OCI-LY3 (cell line): ENCODE results near the gene HSD17B12.
"Not testable (repeated sequence)": the region's sequence is repeated elsewhere in the genome, so short reads cannot be mapped to it uniquely, and the experiment has no call there.

Experiments
- H2AFZ ChIP-seq: fragments of 200-600, 300-600 bp; shearing (Covaris generic); 2 replicates; pipeline ENCODE4 v1.6.0; 2014; ENCODE audit warnings: antibody characterized with exemption, low read depth, low read length
- H3K27ac ChIP-seq: fragments of 200-600, 300-600 bp; sonication (generic); 2 replicates; pipeline ENCODE4 v1.5.1; 2014; ENCODE audit warnings: mild to moderate bottlenecking, low read length, moderate library complexity, mixed read lengths
- H3K27me3 ChIP-seq: fragments of 200-600, 300-600 bp; sonication (generic); 2 replicates; pipeline ENCODE4 v1.6.1; 2014; ENCODE audit warnings: low read depth, low read length, mixed read lengths
- H3K36me3 ChIP-seq: fragments of 200-600, 300-600 bp; sonication (generic); replicated peaks from 2 replicates; pipeline ENCODE3; 2014; ENCODE audit warnings: low read depth, low read length, mixed read lengths
- H3K4me1 ChIP-seq: fragments of 300-600, 200-600 bp; sonication (generic); 2 replicates; pipeline ENCODE4 v1.6.1; 2014; ENCODE audit warnings: low read length, mixed read lengths
- H3K4me2 ChIP-seq: fragments of 200-600, 300-600 bp; sonication (generic); 2 replicates; pipeline ENCODE4 v1.6.1; 2014; ENCODE audit warnings: low read length, mixed read lengths
- H3K4me3 ChIP-seq: fragments of 300-600, 200-600 bp; sonication (generic); 2 replicates; pipeline ENCODE4 v1.5.1; 2014; ENCODE audit warnings: antibody characterized with exemption, mild to moderate bottlenecking, low read length, moderate library complexity
- H3K79me2 ChIP-seq: fragments of 300-600, 200-600 bp; shearing (Covaris generic); 2 replicates; pipeline ENCODE4 v1.6.1; 2014; ENCODE audit warnings: mild to moderate bottlenecking, low read length, mixed read lengths
- H3K9ac ChIP-seq: fragments of 300-600, 200-600 bp; shearing (Covaris generic); 2 replicates; pipeline ENCODE4 v1.6.0; 2014; ENCODE audit warnings: mild to moderate bottlenecking, low read length, moderate library complexity
- H3K9me3 ChIP-seq: fragments of 200-600, 300-600 bp; shearing (Covaris generic); 2 replicates; pipeline ENCODE4 v1.6.1; 2014; ENCODE audit warnings: low read length, mixed read lengths; ENCODE audit not compliant: insufficient read depth
- H4K20me1 ChIP-seq: fragments of 200-600, 300-600 bp; sonication (generic); 2 replicates; pipeline ENCODE4 v1.6.1; 2016; ENCODE audit warnings: low read length, mixed read lengths; ENCODE audit not compliant: insufficient read depth
- CTCF ChIP-seq: fragments of 200-600, 300-600 bp; sonication (generic); IDR thresholded peaks from 2 replicates; pipeline ENCODE4 v1.5.1; 2014; ENCODE audit warnings: antibody characterized with exemption, low read length, low read depth
- EZH2phosphoT487 ChIP-seq: fragments of 200-600 bp; shearing (Covaris generic); IDR thresholded peaks from 2 replicates; pipeline ENCODE4 v1.6.1; 2018; ENCODE audit warnings: antibody characterized with exemption, mixed run types, low read depth

HSD17B12 gene

DNA sequence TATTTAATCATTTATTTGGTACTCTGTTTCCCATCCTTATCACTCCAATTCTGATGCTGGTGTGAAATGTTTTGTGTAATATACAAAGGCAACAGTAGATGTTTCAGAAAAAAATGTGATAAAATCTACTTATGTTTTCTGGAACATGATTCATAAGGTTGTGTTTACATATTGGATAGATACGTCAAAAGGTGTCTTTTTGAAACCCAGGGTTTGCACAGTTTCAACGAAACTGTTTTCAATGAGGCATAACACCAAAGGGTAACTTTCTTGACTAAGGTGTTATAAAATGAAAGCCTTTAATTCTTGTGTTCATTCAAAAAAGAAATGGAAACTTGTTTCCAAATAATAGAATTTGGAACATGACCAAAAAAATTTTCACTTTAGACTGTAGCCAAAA, 33.8 kb upstream of the HSD17B12 start:
- Histone ChIP-seq H4K20me1 (no peaks in the 10 kb centered on the region), H3K9ac (no peak overlapping the region), H3K27ac (no peak overlapping the region), H3K79me2 (peaks cover 25% of the 10 kb centered on the region), H3K9me3 (peaks cover 6% of the 10 kb centered on the region; the same call in 1 of the 2 replicates), H3K4me2 (peak overlapping the region; percentile 30; the same call in 1 of the 2 replicates), H3K36me3 (peaks cover 7% of the 10 kb centered on the region), H3K4me1 (peaks cover 24% of the 10 kb centered on the region), H3K27me3 (no peaks in the 10 kb centered on the region), H2AFZ (no peak overlapping the region), H3K4me3 (no peak overlapping the region)
- TF ChIP-seq EZH2phosphoT487 (no peak), CTCF (no peak)

- no peak overlapping the region for H3K4me3 ChIP-seq
- H3K4me1 ChIP-seq, result peaks cover 19% of the 10 kb centered on the region
- no peak overlapping the region for H3K9ac ChIP-seq
- no peak for TF ChIP-seq CTCF
- no peak for TF ChIP-seq EZH2phosphoT487
- no peaks in the 10 kb centered on the region for H4K20me1 ChIP-seq
- peaks cover 7% of the 10 kb centered on the region for H3K36me3 ChIP-seq
- H2AFZ ChIP-seq, result no peak overlapping the region
- H3K27ac ChIP-seq, result no peak overlapping the region
- no peaks in the 10 kb centered on the region for H3K9me3 ChIP-seq
- no peaks in the 10 kb centered on the region for H3K27me3 ChIP-seq
- H3K4me2 ChIP-seq, result no peak overlapping the region
- peaks cover 25% of the 10 kb centered on the region for H3K79me2 ChIP-seq
These were observed 31.6 kb upstream of the HSD17B12 start for GRCh38 chr11:43648888-43649287.

GRCh38 chr11:43649501-43649900, 31.0 kb upstream of the HSD17B12 start:
- TF ChIP-seq EZH2phosphoT487, result no peak
- no peak for TF ChIP-seq CTCF
- Histone ChIP-seq H3K9ac (no peak overlapping the region), H3K4me1 (peaks cover 19% of the 10 kb centered on the region), H3K27ac (no peak overlapping the region), H3K79me2 (peaks cover 21% of the 10 kb centered on the region), H3K27me3 (no peaks in the 10 kb centered on the region), H2AFZ (no peak overlapping the region), H4K20me1 (no peaks in the 10 kb centered on the region), H3K4me2 (no peak overlapping the region), H3K4me3 (no peak overlapping the region), H3K36me3 (peaks cover 7% of the 10 kb centered on the region), H3K9me3 (no peaks in the 10 kb centered on the region)

DNA sequence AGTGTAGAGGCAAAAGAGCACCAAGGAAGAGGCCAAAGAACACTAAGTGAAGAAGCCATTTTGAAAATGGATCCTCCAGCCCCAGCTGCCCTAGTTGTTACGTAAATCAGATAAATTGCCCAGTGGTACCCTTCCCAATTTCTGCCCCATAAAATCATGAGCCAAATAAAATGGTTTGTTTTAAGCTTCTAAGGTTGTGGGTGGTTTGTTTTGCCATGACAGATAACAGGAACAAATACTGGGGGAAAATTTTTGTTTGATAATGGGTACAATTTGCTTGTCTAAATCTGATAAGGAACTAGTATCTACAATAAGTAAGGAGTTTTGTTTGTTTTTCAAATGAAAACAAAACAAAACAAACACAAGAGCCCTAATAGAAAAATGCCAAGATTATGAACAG, 30.6 kb upstream of the HSD17B12 start:
- Histone ChIP-seq H2AFZ (no peak overlapping the region), H3K79me2 (peaks cover 17% of the 10 kb centered on the region), H3K4me3 (no peak overlapping the region), H3K27ac (no peak overlapping the region), H3K36me3 (peaks cover 7% of the 10 kb centered on the region), H3K27me3 (no peaks in the 10 kb centered on the region), H3K4me1 (peaks cover 17% of the 10 kb centered on the region), H3K4me2 (no peak overlapping the region), H3K9ac (no peak overlapping the region), H3K9me3 (no peaks in the 10 kb centered on the region), H4K20me1 (no peaks in the 10 kb centered on the region)
- TF ChIP-seq CTCF (no peak), EZH2phosphoT487 (no peak)

DNA sequence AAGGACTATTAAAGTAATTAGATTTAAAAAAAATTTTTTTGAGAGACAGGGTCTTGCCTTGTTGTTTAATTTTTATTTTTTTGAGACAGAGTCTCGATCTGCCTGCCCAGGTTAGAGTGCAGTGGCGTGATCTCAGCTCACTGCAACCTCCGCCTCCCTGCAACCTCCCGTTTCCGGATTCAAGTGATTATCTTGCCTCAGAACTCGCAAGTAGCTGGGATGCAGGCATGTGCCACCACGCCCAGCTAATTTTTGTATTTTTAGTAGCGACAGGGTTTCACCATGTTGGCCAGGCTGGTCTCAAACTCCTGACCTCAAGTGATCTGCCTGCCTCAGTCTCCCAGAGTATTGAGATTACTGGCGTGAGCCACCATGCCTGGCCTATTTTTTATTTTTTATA, 17.5 kb upstream of the HSD17B12 start:
- H3K36me3 ChIP-seq, H3K4me3 ChIP-seq, H3K4me2 ChIP-seq: not testable (repeated sequence)

More for the DNA sequence above, 17.5 kb upstream of the HSD17B12 start:
- not testable (repeated sequence) for H3K9me3 ChIP-seq, H3K4me1 ChIP-seq, H4K20me1 ChIP-seq, H3K9ac ChIP-seq, H3K27ac ChIP-seq, H3K27me3 ChIP-seq, H2AFZ ChIP-seq, H3K79me2 ChIP-seq
